HG03135 (cell line): ENCODE results near the gene CARS2.

Source experiments
- ATAC-seq: cut with Tn5 transposase; IDR thresholded peaks from one replicate; pipeline ENCODE4 v1.9.1; 2021; ENCODE audit warnings: mild to moderate bottlenecking, moderate library complexity; ENCODE audit not compliant: unreplicated experiment

Gene CARS2

DNA sequence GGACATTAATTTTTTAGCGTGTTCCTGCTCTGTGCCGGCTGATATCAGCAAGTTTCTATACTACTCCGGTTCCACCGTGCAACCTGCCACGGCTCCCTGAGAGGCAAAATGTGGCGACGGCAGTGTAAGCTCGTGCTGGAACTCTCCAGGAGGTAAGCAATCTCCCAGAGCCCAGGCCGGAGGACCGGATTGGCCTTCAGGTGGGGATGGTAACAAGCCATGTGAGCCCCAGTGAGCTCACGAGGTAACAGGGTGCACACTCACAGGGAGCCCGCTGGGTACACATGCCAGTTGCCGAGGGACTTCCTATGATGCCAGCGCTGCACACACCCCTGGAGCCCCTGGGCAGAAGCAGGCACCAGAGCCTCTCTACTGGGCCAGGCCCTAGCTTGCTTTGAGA is 52.1 kb downstream of the CARS2 start:
- ATAC-seq = no peak

DNA sequence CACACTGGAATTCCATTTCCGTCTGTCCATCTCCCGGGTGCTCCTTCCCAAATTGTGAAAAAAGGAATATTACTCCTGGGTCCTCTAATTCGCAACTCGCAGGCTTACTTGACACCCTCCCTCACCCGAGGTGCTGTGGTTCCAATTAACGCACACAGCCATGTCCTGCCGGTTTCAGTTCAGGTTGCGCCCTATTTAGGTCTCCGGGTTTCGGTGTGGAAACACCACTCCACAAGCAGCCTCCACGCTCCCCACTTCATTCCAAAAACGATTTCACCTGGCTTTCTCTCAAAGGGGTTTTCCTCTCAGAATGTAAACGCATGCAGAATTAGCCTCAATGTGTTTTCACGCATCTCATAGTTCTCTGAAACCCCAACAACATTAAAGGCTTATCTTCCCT is 52.6 kb downstream of the CARS2 start:
- no peak for ATAC-seq

DNA sequence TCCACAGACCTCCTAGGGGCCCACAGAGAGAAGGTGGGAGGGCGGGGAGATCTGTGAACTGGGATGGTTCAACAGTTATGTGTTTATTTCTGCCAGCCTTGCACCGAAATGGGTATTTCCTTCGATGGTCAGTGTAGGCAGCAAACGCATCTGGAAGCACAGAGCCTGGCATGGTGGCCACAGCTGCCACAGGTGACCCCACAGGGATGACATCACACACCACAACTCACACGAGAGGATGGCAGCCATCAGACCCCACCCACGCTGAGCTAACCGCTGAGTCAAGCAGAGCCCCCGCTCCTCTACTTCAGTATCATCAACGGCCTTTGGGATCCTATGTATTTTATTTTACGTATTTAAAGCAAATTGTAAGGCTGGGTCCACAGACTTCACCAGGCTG is 53.2 kb downstream of the CARS2 start:
- ATAC-seq = no peak

DNA sequence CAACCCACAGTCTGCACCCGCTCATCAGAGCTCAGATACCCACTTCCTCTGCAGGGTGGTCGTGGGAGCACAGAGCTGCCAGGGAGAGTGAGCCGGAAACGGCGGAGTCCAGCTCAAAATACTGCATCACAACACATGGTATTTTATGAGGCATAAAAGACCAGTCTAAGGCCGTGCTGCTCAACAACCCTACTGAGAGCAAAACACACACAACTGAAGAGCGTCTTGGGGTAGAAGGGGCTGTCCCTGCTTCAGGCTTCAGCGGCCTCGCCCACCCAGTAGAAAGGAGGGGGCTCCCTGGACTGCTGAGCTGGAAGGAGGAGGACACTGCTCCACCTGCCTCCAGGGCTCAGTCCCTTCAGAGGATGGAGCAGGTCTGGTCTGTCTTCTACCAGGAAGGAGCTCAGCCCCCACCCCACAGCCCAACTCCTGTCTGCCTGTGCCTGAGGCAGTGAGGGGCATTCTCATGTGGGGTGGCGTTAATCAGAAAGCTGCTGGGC is 53.6 kb downstream of the CARS2 start:
- no peak for ATAC-seq

DNA sequence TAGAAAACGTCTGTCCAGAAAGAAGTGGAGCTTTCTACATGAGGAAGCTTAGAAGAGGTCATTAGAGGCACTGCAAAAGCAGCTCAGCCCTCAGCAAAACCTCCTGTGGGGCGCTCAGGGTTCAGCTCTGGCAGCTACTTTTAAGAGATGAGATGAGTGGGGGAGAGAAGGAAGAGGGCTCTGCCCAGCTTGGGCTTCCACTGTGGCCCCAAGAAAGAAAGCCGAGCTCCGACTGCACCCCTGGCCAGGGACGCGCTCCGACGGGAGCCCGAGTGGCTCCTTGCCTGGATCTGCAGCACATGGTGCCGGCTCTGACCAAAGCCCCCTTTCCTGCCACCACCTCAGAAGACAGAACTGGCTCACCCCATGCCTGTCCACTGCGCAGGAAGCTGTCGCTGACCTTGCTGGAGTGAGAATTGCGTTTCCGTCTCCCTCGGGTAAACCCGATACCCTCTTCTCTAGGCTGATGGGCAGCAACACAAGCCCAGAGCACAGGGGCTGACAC is 54.1 kb downstream of the CARS2 start:
- ATAC-seq = no peak

DNA sequence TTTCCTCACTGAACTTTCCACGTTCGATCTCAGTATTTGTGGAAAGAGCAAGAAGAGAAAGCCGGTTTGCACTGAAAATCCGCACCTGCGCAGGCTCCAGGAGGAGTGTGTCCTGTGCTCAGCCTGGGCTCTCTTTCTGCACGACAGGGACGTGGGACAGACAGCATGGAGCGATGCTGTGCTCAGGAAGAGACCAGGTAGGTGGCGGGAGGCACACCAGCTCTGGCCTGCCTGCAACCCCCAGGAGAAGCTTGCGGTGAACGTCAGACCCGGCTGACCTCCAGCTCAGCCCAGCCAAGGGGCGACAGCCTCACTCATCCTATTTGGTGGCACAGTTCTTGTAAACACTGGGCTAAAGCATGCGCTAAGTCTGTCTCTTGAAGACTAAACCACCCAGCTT is 54.6 kb downstream of the CARS2 start:
- ATAC-seq = no peak

DNA sequence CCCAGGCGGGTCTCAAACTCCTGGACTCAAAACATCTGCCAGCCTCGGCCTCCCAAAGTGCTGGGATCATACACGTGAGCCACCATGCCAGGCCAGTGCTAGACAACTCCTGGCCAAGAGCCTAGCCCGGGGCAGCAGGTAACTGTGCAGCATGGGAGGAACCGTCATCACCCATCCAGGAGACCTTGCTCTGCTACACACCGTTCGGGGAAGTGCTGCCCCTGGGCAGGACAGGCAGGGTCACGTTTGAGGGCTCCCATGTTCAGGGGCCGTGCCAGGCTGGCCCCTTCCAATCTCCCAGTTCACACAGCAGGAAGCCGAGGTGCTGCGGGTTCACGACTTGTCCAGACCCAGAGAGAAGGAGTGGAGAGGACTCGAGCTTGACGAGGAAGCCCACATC is 55.5 kb downstream of the CARS2 start:
- no peak for ATAC-seq

DNA sequence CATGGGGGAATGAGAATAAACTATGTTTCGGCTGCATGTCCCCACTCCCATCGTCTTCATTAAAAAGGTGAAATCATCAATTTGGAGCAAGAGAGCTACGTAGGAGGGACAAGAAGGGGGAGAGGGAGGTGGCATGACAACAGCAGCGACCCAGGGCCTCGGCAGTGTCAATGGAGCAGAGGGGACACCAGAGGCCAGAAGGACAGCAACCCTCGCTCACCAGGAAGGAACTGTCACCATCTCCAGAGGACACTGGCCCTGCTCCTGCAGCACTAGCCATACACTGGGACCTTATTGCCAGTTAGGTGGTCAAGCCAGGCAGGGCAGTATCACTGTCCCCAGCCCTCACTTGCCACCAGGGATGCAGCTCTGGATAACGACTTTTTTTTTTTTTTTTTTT is 56.4 kb downstream of the CARS2 start:
- ATAC-seq = no peak

DNA sequence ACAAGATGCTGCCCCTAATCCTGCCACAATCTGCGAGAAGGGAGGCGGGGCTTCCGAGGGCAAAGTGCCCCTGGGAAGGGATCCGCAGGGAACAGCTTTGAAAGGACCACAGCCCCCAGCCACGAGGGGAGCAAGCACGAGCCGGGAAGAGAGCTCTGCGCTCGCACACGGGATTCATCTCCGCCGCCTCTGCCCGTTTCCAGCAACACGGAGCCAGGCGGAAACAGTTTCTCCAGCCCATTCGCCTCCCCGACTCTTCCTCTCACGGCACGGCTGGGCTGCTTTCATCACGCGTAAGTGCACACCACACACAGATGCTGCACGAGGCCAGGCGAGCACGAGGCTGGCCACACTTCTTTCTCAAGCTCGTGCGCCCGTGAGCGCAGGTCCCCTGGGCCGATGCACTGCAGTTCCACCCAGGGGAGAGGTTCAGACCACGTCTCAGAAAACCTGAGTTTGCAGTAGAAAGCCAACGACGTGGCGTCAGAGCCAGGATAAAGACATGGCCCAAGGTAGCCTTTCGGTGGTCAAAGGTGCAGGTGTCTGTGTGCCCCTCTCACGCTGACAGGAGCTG is 57.0 kb downstream of the CARS2 start:
- no peak for ATAC-seq

DNA sequence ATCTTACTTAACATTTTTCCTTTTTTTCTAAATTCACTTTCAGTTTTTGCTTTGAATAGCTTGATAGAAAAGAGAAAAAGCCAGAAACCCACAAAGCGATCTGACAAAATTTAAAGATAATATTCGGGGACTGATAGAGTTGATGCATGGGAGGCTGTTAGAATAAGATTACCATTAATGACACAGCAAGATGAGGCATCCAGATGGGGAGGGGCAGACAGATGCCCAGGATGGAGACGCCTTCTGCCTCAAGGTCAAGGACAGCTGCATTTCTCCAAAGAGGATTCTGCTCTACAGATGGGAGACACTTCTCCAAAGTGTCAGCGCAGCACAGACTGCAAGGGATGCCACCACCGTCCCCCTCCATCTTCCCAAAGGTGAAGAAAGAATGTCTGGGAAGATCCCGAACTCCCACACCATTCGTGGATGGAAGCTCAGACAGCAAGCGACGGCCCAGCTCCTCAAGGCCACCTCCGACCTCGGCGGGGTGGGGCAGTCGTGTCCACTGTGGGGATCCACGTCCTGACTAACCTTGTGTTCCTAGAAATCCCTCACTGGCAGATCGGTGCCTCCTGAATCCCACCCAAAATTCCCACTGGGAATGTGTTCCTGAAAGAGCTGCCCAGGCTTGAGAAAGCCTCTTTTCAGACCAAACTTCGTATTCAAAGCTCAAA is 57.6 kb downstream of the CARS2 start:
- ATAC-seq = no peak

DNA sequence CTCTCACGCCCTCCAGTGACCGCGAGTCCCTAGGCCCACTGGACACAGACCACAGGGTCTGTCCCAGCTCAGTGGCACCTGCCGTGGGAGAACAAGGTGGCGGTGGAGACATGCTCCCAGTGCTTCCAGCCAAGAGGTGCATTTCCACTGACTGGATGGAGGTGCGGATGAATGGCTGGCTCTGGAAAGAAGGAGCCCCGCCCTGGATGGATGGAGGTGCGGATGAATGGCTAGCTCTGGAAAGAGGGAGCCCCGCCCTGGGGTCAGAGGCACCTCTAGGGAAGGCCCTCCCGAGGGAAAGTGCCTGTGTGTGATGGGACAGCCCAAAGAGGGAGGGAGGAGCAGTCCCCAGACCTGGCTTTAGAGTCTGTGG is 58.6 kb downstream of the CARS2 start:
- ATAC-seq = no peak

DNA sequence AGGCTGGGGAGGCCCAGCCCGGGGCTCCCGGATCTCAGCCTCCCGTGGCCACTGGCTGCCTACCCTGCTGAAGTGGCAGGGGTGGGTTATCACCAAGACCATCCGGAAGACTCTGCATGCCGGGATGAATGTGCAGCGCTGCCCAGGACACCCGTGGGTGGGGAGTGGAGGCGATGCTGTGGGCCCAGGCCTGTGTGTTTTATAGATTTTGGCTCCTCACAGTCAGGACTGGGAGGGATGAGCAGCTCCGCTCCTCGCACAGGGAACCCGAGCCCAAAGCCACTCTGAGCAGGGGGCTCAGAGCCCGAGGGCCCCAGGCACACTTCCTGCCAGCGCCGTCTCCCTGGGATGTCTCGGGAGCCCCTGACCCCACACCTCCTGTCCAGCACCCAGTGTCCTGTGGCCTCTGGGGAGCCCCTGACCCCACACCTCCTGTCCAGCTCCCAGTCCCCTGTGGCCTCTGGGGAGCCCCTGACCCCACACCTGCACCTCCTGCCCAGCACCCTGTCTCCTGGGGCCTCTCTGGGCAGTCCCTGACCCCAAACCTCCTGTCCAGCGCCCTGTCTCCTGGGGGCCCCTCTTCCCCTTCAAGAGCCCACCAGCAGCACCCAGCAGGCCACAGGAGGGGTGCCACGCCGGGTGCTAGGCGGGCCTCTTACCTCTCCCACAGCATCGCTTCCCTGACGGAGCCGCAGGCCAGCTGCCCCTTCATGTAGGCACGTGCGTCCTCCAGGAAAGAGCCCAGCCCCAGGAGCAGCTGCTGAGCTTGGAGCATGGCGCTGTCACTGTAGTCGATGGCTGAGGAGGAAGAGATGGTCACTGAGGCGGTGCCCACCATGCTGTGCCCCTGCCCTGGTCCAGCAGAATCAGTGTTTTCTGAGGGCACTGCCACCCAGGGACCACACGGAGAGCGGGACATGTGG is 59.2 kb downstream of the CARS2 start:
- no peak for ATAC-seq

DNA sequence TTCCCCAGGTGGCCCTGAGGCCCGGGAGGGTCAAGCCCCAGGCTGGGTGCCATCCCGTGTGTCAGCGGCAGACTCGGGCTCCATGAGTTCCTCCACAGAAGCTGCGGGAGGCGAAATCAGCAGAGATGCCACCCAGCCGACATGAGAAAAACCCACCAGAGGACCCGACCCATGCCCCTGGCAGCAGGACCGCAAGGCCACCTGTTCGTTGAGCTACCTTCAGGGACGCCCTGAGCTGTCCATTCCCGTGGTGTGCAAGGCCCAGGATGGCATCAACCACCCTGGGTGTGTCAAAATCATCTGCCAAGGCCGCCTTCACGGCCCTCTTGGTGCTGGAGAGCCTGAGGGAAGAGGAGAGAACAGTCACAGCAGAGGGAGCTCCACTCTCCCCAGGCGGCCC is 60.2 kb downstream of the CARS2 start:
- no peak for ATAC-seq

DNA sequence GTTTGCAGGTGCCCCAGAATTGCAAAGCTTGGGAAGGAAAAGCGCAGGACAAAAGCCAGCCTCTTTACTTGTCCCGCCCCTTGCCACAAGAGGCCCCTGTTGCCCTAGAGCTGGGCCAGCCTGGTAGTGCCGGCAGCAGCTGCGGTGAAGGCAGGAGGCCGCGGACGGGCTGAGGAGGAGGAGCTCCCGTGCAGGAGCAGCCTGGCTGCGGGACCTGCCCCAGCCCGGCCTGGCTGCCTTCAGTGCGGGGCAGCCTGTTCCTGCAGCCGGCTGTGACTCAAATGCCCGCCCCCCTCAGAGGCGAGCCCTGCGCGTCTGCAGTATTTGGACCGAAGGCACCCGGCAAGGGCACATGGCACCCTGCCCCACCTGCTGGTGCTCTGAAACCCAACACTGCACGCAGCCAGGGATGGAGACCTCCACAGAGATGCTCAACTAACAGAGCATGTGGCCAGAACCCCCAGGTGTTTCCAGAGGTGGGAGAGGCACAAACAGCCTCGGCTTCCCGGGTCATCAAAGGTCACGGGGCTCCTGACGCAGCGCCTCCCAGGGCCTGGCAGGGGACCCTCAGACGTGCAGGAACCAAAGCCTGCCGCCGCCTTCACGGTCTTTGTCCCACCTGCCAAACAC is 60.9 kb downstream of the CARS2 start:
- ATAC-seq = peak; percentile 63

DNA sequence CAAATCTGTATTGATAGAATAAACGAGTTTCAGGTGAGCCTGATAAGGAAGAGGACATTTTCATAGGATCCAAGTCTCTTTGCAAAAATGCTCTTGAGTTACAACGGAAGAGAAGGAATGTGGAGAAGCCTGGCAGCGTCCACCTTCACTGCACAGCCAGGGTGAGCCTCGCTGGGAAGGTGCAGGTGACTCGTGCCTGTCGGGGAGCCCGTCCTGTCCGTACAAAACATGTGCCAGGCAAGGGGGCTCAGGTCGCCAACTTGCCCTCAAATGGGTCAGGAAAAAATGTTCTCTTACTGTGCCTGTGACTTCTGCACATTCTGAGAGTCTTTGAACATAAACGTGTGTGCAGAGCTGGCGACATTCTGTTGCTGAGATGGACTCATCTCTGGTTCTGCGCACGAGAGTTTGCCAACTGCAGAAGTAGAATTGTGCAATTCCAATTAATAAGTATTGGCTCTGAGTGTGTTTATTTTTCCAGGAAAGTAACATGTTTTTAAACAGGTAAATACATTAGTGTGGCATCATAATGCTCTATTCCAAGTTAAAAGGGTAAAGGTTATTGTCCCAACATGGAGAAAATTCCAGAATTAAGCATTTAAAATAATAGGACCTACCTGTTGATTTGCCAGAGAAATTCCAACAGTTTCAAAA is 62.0 kb downstream of the CARS2 start:
- ATAC-seq = no peak

DNA sequence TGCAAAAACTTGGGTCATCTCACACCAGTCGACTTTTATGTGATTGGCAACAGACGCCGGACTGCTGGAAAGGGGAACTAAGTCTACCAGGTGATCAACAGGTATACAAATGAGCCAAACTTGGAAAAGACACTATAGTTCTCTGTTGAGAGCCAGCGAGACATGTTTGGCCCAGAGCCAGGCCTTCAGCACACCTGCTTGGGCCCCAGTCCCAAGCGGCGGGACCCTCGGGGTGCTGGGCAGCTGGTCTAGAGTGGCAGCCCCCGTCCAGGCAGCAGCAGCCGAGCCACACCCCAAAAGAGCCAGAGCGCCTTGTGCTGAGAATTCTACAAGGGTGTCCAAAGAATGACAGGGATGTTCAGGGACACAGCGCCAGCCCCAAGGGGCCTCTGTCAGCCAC is 62.6 kb downstream of the CARS2 start:
- no peak for ATAC-seq

DNA sequence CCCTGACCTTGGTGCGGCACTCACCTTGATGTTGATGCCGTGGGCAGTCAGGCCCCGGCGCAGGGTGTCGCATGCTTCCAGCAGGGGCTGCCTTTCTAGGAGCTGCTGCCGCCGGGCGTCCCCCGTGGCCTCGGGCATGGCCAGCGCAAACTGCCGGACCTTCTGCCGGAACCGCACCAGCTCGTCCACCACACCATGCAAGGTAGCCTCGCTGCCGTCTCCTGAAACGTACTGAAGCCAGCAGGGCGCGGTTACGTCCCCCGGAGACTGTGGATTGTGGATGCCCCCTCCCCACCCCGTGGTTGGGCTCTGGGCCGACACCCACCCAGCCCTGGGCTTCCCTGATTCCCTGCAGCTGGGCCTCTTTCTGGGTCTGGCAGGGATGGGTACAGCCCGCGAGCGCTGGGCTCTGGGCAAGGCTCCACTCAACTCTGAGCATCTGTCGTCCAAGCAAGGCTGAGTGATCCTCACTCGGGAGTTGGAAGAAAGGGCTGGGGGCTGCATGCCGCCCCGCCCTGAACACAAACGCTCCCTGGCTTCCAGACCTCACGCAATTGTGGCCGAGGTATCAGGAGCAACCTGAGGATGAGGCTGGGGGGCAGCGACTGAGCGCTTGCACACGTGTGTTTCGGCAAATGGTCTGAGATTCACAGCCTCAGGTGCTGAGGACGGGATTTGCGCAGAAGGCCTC is 63.5 kb downstream of the CARS2 start:
- ATAC-seq = no peak

DNA sequence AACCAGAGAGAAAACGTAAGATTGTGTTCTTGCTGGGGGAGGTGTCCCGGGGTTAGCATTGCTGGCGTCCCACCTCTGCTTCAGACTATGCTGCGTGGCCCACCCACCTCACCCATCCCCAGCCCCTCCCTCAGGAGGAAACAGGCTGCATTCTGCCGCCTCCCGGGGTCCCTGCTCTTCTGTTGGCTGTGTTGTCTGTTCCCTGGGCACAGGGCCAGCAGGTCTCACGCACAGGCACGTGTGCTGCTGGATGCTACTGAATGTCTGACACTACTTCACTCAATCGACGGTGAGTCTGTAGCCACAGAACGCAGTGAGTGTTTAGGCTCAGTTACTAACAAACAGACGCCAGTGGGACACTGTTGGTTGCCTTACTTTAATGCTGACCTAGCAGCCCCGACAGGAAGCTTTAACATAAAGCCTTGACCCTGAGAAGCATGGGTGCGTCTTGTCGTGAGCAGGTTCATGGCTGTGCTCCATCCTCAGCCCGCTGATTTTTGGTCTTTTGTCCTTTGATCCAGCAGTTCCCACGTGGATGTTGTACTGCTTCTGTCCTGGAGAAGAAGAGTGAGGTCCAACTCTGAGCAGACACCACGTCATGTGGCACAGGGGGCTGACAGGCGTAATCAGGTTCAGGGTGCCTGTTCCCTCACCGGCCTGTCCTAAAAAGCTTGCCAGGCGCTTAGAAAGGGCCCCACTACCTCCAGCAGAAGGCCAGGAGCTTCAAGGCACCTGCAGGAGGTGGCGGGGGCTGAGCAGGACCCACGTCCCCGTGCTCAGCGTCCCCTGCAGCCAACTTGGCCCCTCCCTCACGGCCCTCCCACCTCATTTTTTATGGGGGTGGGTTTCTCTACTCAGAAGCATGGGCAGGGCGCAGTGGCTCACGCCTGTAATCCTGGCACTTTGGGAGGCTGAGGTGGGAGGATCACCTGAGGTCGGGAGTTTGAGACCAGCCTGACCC is 64.6 kb downstream of the CARS2 start:
- ATAC-seq = no peak

DNA sequence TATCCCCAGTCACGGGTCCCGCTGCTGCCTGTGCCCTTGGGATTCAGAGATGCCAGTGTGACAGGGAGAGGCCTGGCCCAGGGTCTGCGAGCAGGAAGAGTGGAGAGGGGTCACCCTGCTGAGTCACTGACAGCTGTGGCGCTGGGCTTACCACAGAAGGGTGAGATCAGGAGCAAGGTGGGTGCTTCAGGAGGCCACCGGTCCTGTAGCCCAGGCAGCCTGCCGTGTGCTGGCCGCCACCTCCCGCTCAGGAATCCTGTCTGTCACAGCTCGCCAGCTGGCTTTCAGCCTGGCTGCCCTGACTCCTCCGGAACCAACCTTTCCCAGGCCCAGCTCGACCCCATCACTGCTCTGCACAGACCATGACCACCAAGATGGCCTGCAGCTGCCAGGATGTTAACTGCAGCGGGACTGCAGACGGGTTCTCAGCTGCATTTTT is 65.3 kb downstream of the CARS2 start:
- no peak for ATAC-seq
